ENCODE results near the gene KCNQ1OT1. TPM values are rescaled to one million over a fixed set of nuclear protein-coding genes. Genes with fewer than 3 reads are reported as not detected.

Gene KCNQ1OT1
- total and polyA plus RNA-seq, 12 donors: 0.01 to 0.73 (median 0.43) TPM

DNA sequence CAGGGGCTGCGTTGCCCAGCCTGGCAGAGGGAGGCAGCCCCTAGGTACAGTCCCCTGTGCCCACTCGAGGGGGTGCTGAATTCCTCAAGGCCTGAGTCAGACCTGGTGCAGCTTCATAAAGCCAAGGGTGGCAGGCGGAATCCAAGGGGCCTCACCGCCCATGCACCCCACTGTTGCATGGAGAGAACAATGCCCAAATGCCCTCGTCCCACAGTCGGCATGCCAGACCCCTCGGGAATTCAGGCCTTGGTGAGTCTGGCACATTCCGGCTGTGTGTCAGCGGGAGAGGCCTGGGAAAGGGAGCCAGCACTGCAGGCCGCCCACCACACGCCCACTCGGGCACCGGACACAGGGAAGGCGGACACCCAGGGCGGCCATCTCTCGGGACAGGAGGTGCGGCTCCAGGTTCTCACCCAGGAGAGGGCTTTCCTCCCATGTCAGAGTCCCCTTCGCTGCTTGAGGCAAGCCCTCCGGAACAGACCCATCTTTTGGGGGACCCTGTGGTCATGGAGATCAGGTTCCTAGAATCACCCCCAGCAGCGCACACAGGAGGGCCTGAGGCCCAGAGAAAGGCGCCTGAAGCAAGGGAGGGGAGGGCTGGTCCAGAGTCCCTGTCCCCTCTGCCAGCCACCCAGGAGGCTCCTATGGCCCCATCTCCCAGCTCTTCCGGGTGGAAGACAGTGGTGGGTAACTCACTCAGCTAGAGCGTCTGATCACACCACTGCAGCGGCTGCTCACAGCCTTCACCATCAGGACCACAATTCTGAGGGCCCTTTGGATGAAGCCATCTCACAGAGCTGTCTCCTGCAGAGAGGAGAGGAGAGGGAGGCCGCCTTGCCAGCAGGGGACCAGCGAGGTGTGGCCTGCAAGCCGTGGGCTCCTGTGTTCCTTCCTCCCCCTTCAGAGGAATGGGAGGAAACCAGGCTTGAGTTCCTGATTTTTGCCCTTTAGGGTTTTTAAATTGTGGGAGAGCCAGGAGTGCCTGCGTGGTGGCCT, 31.6 kb upstream of the KCNQ1OT1 start:
- no peak for TF ChIP-seq CTCF (IDR thresholded peaks at IDR 0.05)
- intact Hi-C loops (cut with DNase I): no loop called here
- ATAC-seq: peak in 1 of 8 donors; percentile 26
- Histone ChIP-seq H3K4me3 (no peak overlapping the region), H3K9me3 (no peaks in the 10 kb centered on the region), H3K4me1 (peaks cover 0 to 17% (median 0%) of the 10 kb centered on the region in 9 donors), H3K27ac (no peak overlapping the region), H3K27me3 (no peaks in the 10 kb centered on the region), H3K36me3 (no peaks in the 10 kb centered on the region)
- peak in 1 of 2 donors; percentile 3 for DNase-seq
- WGBS, 2 donors: 84 to 88% methylated on average over 28 of the region's 28 CpGs

GRCh38 chr11:2730272-2731129, 30.7 kb upstream of the KCNQ1OT1 start:
- no peaks in the 10 kb centered on the region for H3K27me3 ChIP-seq
- H3K36me3 ChIP-seq: no peaks in the 10 kb centered on the region
- no peak overlapping the region for H3K4me3 ChIP-seq
- H3K9me3 ChIP-seq: no peaks in the 10 kb centered on the region
- intact Hi-C loops (cut with DNase I): no loop called here
- DNase-seq (no peak), ATAC-seq (peak in 3 of 8 donors; percentile 35 to 53 (median 38))
- H3K4me1 ChIP-seq: peaks cover 0 to 25% (median under 1%) of the 10 kb centered on the region in 9 donors
- 60 to 75% methylated on average over 16 of the region's 16 CpGs for whole genome bisulfite sequencing, 2 donors
- TF ChIP-seq CTCF (IDR thresholded peaks at IDR 0.05): no peak
- H3K27ac ChIP-seq: no peak overlapping the region

DNA sequence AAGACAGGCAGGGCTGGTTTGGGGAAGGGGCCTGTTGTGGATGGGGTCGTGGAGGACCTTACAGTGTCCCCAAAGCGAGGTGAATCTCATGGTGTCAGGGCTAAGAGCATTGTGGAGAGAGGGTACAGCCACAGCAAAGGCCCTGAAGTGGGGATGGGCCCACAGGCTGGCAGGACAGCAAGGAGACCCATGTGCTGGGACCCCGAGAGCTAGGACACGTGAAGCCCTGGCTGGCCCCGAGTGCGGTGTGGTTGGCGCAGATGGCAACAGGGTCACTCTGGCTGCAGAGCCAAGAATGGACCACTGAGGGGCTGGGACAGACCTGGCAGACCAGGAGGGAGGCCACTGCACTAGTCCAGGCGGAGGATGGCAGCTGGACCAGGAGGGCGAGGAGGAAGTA, 30.0 kb upstream of the KCNQ1OT1 start:
- 97% methylated on average over 9 of the region's 9 CpGs for WGBS, 2 donors
- no peaks in the 10 kb centered on the region for H3K36me3 ChIP-seq
- intact Hi-C loops (cut with DNase I): loop anchor here in 1 of 10 donors (10.0 kb wide), 1 partner anchor 875 kb away; the partner anchor contains the start of gene LSP1
- no peaks in the 10 kb centered on the region for H3K27me3 ChIP-seq
- no peak overlapping the region for H3K27ac ChIP-seq
- H3K4me1 ChIP-seq: peaks cover 0 to 32% (median 4%) of the 10 kb centered on the region in 9 donors
- ATAC-seq: no peak
- H3K4me3 ChIP-seq: no peak overlapping the region
- DNase-seq: no peak
- H3K9me3 ChIP-seq: no peaks in the 10 kb centered on the region
- TF ChIP-seq CTCF (IDR thresholded peaks at IDR 0.05): no peak

Data from heart right ventricle (tissue), 16 donors.